Ovary (tissue), 9 donors: ENCODE measurements around the gene THBS1. TPM values are rescaled to one million over a fixed set of nuclear protein-coding genes. Genes with fewer than 3 reads are reported as not detected.

Experiments used
- DNase-seq, 5 donors: peaks; one replicate each; pipeline ENCODE4 v3.0.0-alpha.2; 2019 to 2020
- H3K27ac ChIP-seq, 2 donors: fragments of 200-600 bp; one replicate each; pipeline versions ENCODE4 v1.5.1 to v1.8.0; 2019 to 2022
- H3K27me3 ChIP-seq: fragments of 200-600 bp; one replicate; pipeline ENCODE4 v1.8.0; 2022
- H3K36me3 ChIP-seq: fragments of 200-600 bp; sonication (generic); one replicate; pipeline ENCODE4 v1.5.1; 2019
- H3K4me1 ChIP-seq: one replicate; pipeline ENCODE4 v1.8.1; 2013; ENCODE audit warnings: mild to moderate bottlenecking, moderate library complexity; ENCODE audit not compliant: insufficient read depth
- H3K4me3 ChIP-seq: fragments of 200-600 bp; sonication (generic); one replicate; pipeline ENCODE4 v1.5.1; 2017
- H3K9me3 ChIP-seq, 2 donors: fragments of 200-600 bp in 1 of 2; sonication (generic) in 1 of 2; one replicate each; pipeline versions ENCODE4 v1.5.1 to v1.8.1; 2013 to 2019; ENCODE audit warnings: mild to moderate bottlenecking in 1 of 2, moderate library complexity in 1 of 2
- CTCF ChIP-seq, 3 donors: fragments of 450-650 bp in 2 of 3; fragments of 200-600 bp in 1 of 3; IDR thresholded peaks; one replicate each; pipeline versions ENCODE4 v1.5.1 to v1.8.0; 2016 to 2022; ENCODE audit warnings: antibody characterized with exemption in 3 of 3, mild to moderate bottlenecking in 1 of 3
- EP300 ChIP-seq: sonication (generic); formaldehyde crosslinking; IDR thresholded peaks from one replicate; pipeline ENCODE4 v1.6.1; 2017; ENCODE audit warnings: antibody characterized with exemption
- POLR2A ChIP-seq: fragments of 450-650 bp; IDR thresholded peaks from one replicate; pipeline ENCODE4 v1.6.1; 2017; ENCODE audit warnings: antibody characterized with exemption, mild to moderate bottlenecking, moderate library complexity
- WGBS, 3 donors: extraction: QIAGEN DNeasy Blood & Tissue Kit in 1 of 3; methylation state at CpG; one replicate each; pipeline versions ENCODE4 v1.1.5 to v1.1.7; 2013 to 2017; 5-methylcytosine and 5-hydroxymethylcytosine counted together
- intact Hi-C, 4 donors: fragments of 100-400 bp; cut with DNase I; formaldehyde crosslinking; loops; one replicate each; pipeline versions ENCODE4 v1.11.0 to v1.15.1; 2022 to 2023
- polyA plus RNA-seq, 2 donors: library from polyadenylated mRNA; stranded (reverse); fragments of 200-250 nt in 1 of 2; fragments of 350-450 nt in 1 of 2; fragmentation: Illumina TruSeq in 1 of 2; extraction: RNeasy Lipid Tissue Mini Kit (QIAGEN cat#74804) in 1 of 2; gene quantifications; one replicate each; pipeline ENCODE4 v1.2.3, GENCODE V29; 2013 to 2014
- total RNA-seq, 7 donors: library from RNA; depleted of rRNA in 2 of 7; stranded (reverse); fragments of >200 nt in 2 of 7; fragmentation: NEBNext Ultra II Directional in 3 of 7; extraction: Animal tissue kit (Norgen Biotek cat#: 25700) in 3 of 7; gene quantifications; one replicate each; pipeline versions ENCODE4 v1.1.0 to v1.2.4, GENCODE V29; 2016 to 2023
- donor health status: DM: no; HTN: no; CAD: no; lungs with moderate emphysema.
- donor health status: DM: no; HTN: no; CAD: no.
- donor health status: Bipolar disorder and iron deficiency.
- donor health status: DM: yes; HTN: yes; CAD: no.
- donor health status: DM: no; HTN: no; CAD: no.
- donor health status: DM: yes; HTN: yes; CAD: no.

THBS1 gene
- total and polyA plus RNA-seq, 9 donors: 53.6 to 428 (median 154) TPM

GRCh38 chr15:39564972-39565665 lies 15.8 kb upstream of the THBS1 start:
- WGBS, 3 donors: 87 to 92% (median 89%) methylated on average over 4 of the region's 4 CpGs

GRCh38 chr15:39565851-39566250 lies 15.0 kb upstream of the THBS1 start:
- no peaks in the 10 kb centered on the region for H3K27me3 ChIP-seq
- no peaks in the 10 kb centered on the region for H3K4me1 ChIP-seq
- no peak overlapping the region for H3K27ac ChIP-seq
- DNase-seq: no peak
- no peaks in the 10 kb centered on the region for H3K36me3 ChIP-seq
- 93 to 96% (median 93%) methylated on average over 2 of the region's 2 CpGs for WGBS, 3 donors
- intact Hi-C loops: no loop called here
- TF ChIP-seq EP300 (no peak), POLR2A (no peak), CTCF (IDR thresholded peaks at IDR 0.05) (no peak)
- no peaks in the 10 kb centered on the region for H3K9me3 ChIP-seq
- no peak overlapping the region for H3K4me3 ChIP-seq

More at GRCh38 chr15:39564972-39565665, 15.8 kb upstream of the THBS1 start:
- Histone ChIP-seq H3K9me3 (no peaks in the 10 kb centered on the region), H3K4me3 (no peak overlapping the region), H3K27ac (no peak overlapping the region), H3K4me1 (no peaks in the 10 kb centered on the region), H3K27me3 (no peaks in the 10 kb centered on the region), H3K36me3 (no peaks in the 10 kb centered on the region)
- no peak for DNase-seq
- TF ChIP-seq CTCF (IDR thresholded peaks at IDR 0.05) (no peak), POLR2A (no peak), EP300 (no peak)
- intact Hi-C loops: no loop called here

GRCh38 chr15:39573287-39573686 lies 7.6 kb upstream of the THBS1 start:
- TF ChIP-seq CTCF (IDR thresholded peaks at IDR 0.05) (no peak), EP300 (no peak), POLR2A (no peak)
- Histone ChIP-seq H3K27ac (no peak overlapping the region), H3K9me3 (no peaks in the 10 kb centered on the region), H3K4me3 (no peak overlapping the region), H3K27me3 (no peaks in the 10 kb centered on the region), H3K4me1 (no peaks in the 10 kb centered on the region), H3K36me3 (no peaks in the 10 kb centered on the region)
- 93 to 96% (median 95%) methylated on average over 2 of the region's 2 CpGs for WGBS, 3 donors
- intact Hi-C loops: loop anchor here in 1 of 4 donors (10.0 kb wide), 1 partner anchor 78 kb away; no protein-coding TSS in a partner anchor
- DNase-seq: no peak

- Histone ChIP-seq H3K36me3 (no peaks in the 10 kb centered on the region), H3K27me3 (no peaks in the 10 kb centered on the region), H3K9me3 (no peaks in the 10 kb centered on the region), H3K27ac (no peak overlapping the region), H3K4me1 (no peaks in the 10 kb centered on the region), H3K4me3 (no peak overlapping the region)
- DNase-seq: no peak
- 57 to 77% (median 70%) methylated on average over 4 of the region's 4 CpGs for WGBS, 3 donors
- no peak for TF ChIP-seq EP300
- intact Hi-C loops: loop anchor here in 1 of 4 donors (10.0 kb wide), 1 partner anchor 79 kb away; no protein-coding TSS in a partner anchor
Observed at GRCh38 chr15:39573844-39574243, 7.0 kb upstream of the THBS1 start.

- H3K27me3 ChIP-seq: no peaks in the 10 kb centered on the region
- peaks cover 3% of the 10 kb centered on the region for H3K4me1 ChIP-seq
- H3K27ac ChIP-seq: no peak overlapping the region
- no peaks in the 10 kb centered on the region for H3K9me3 ChIP-seq
- intact Hi-C loops: loop anchor here in 1 of 4 donors (10.0 kb wide), 1 partner anchor 80 kb away; no protein-coding TSS in a partner anchor
- TF ChIP-seq POLR2A (no peak), EP300 (no peak), CTCF (IDR thresholded peaks at IDR 0.05) (no peak)
- no peaks in the 10 kb centered on the region for H3K36me3 ChIP-seq
- no peak overlapping the region for H3K4me3 ChIP-seq
- 52 to 79% (median 57%) methylated on average over 1 of the region's 1 CpG for WGBS, 3 donors
- no peak for DNase-seq
Observed at GRCh38 chr15:39574427-39574826, 6.5 kb upstream of the THBS1 start.
